ENCODE data around the gene CARD10.
"Not testable (repeated sequence)": the region's sequence is repeated elsewhere in the genome, so short reads cannot be mapped to it uniquely, and the experiment has no call there.

The CARD10 gene

GRCh38 chr22:37555029-37555428 lies 35.8 kb upstream of the CARD10 start:
- no peak for DNase-seq

- DNase-seq, result no peak
Observed at GRCh38 chr22:37553725-37554124, 34.5 kb upstream of the CARD10 start.

GRCh38 chr22:37552524-37553163 lies 33.4 kb upstream of the CARD10 start:
- DNase-seq, result no peak

GRCh38 chr22:37551981-37552380 lies 32.8 kb upstream of the CARD10 start:
- DNase-seq, result no peak

GRCh38 chr22:37550921-37551320 lies 31.7 kb upstream of the CARD10 start:
- not testable (repeated sequence) for DNase-seq

GRCh38 chr22:37549704-37550059 lies 30.5 kb upstream of the CARD10 start:
- DNase-seq, result no peak

- no peak for DNase-seq
Observed at GRCh38 chr22:37547251-37547741, 28.1 kb upstream of the CARD10 start.

GRCh38 chr22:37546437-37547250 lies 27.4 kb upstream of the CARD10 start:
- no peak for DNase-seq

GRCh38 chr22:37545703-37546436 lies 26.7 kb upstream of the CARD10 start:
- DNase-seq, result no peak

GRCh38 chr22:37544955-37545702 lies 25.9 kb upstream of the CARD10 start:
- peak; percentile 29 for DNase-seq

GRCh38 chr22:37542959-37543358 lies 23.7 kb upstream of the CARD10 start:
- no peak for DNase-seq

- not testable (repeated sequence) for DNase-seq
Observed at GRCh38 chr22:37542416-37542815, 23.2 kb upstream of the CARD10 start.

- not testable (repeated sequence) for DNase-seq
Observed at GRCh38 chr22:37539790-37540189, 20.6 kb upstream of the CARD10 start.

GRCh38 chr22:37538590-37539357 lies 19.6 kb upstream of the CARD10 start:
- peak; percentile 83 for DNase-seq

GRCh38 chr22:37535159-37535558 lies 15.9 kb upstream of the CARD10 start:
- no peak for DNase-seq

GRCh38 chr22:37534445-37534844 lies 15.2 kb upstream of the CARD10 start:
- no peak for DNase-seq

GRCh38 chr22:37533995-37534394 lies 14.8 kb upstream of the CARD10 start:
- DNase-seq, result no peak

- DNase-seq, result no peak
Observed at GRCh38 chr22:37529652-37530345, 10.6 kb upstream of the CARD10 start.

GRCh38 chr22:37527952-37528351 lies 8.7 kb upstream of the CARD10 start:
- DNase-seq, result not testable (repeated sequence)

GRCh38 chr22:37527081-37527752 lies 8.0 kb upstream of the CARD10 start:
- DNase-seq, result not testable (repeated sequence)

GRCh38 chr22:37526376-37526775 lies 7.2 kb upstream of the CARD10 start:
- DNase-seq, result no peak

Data from activated CD4-positive, alpha-beta T cell treated with anti-CD3 and anti-CD28 coated beads for 1 hour (primary cell).